Skin of body (tissue), 2 donors: Measurements from ENCODE around the gene U2AF2. TPM values are rescaled to one million over a fixed set of nuclear protein-coding genes. Genes with fewer than 3 reads are reported as not detected.

Experiments
- DNase-seq: peaks from one replicate; lab custom pipeline; 2025; lab: John Stamatoyannopoulos, UW
- total RNA-seq: library from RNA; depleted of rRNA; stranded (reverse); fragments of >200 nt; gene quantifications from one replicate; pipeline ENCODE4 v1.2.3, GENCODE V29; 2014

U2AF2 gene
- 64.1 TPM for total RNA-seq

GRCh38 chr19:55654868-55655647 lies at the start of gene U2AF2:
Gene U2AF2 (plus strand): TSS chr19:55655035. CDS start chr19:55655105, 70 bp downstream.
- peak; percentile 80 for DNase-seq

GRCh38 chr19:55605207-55605636 lies 49.6 kb upstream of the U2AF2 start:
- peak; percentile 95 for DNase-seq

- DNase-seq: peak; percentile 53
Observed at GRCh38 chr19:55605637-55606470, 49.0 kb upstream of the U2AF2 start, which contains the start of gene ZNF865. Gene ZNF865 (plus strand): TSS chr19:55605647. CDS start chr19:55613619, 7,972 bp downstream.

- DNase-seq: no peak
Observed at GRCh38 chr19:55606471-55606787, 48.4 kb upstream of the U2AF2 start.

GRCh38 chr19:55606817-55607216 lies 48.0 kb upstream of the U2AF2 start:
- no peak for DNase-seq

GRCh38 chr19:55609326-55609725 lies 45.5 kb upstream of the U2AF2 start:
- DNase-seq: no peak

- DNase-seq: no peak
Observed at GRCh38 chr19:55611300-55611982, 43.4 kb upstream of the U2AF2 start.

- no peak for DNase-seq
Observed at GRCh38 chr19:55611983-55612645, 42.7 kb upstream of the U2AF2 start.

GRCh38 chr19:55613396-55613795 lies 41.4 kb upstream of the U2AF2 start:
- DNase-seq: no peak

GRCh38 chr19:55613930-55614710 lies 40.7 kb upstream of the U2AF2 start:
- DNase-seq: no peak

- DNase-seq: no peak
Observed at GRCh38 chr19:55614711-55615542, 39.9 kb upstream of the U2AF2 start.

- no peak for DNase-seq
Observed at GRCh38 chr19:55615543-55616394, 39.1 kb upstream of the U2AF2 start.

GRCh38 chr19:55616395-55616875 lies 38.4 kb upstream of the U2AF2 start:
- no peak for DNase-seq

- no peak for DNase-seq
Observed at GRCh38 chr19:55617426-55617825, 37.4 kb upstream of the U2AF2 start.

- DNase-seq: no peak
Observed at GRCh38 chr19:55618426-55618825, 36.4 kb upstream of the U2AF2 start.

GRCh38 chr19:55619286-55619685 lies 35.5 kb upstream of the U2AF2 start:
- DNase-seq: no peak

GRCh38 chr19:55620410-55621204 lies 34.2 kb upstream of the U2AF2 start:
- no peak for DNase-seq

GRCh38 chr19:55621205-55621672 lies 33.6 kb upstream of the U2AF2 start:
- DNase-seq: no peak
